Trophoblast cell (in vitro differentiated cells and primary cell): ENCODE measurements around the gene ADCY1.

Experiments
- DNase-seq, 2 donors: peaks; one replicate each; pipeline ENCODE4 v3.0.0-alpha.2; 2016
- H2AFZ ChIP-seq: 2 replicates; pipeline ENCODE4 v1.6.1; 2013; ENCODE audit warnings: low read length, moderate library complexity, mild to moderate bottlenecking; ENCODE audit not compliant: insufficient read depth, poor library complexity
- H2AK5ac ChIP-seq: 2 replicates; pipeline ENCODE4 v1.6.1; 2013; ENCODE audit warnings: mild to moderate bottlenecking, low read length
- H2BK120ac ChIP-seq: 2 replicates; pipeline ENCODE4 v1.6.1; 2013; ENCODE audit warnings: low read length, mild to moderate bottlenecking, moderate library complexity; ENCODE audit not compliant: insufficient read depth, poor library complexity
- H2BK12ac ChIP-seq: 2 replicates; pipeline ENCODE4 v1.6.1; 2013; ENCODE audit warnings: mild to moderate bottlenecking, low read length, moderate library complexity
- H2BK5ac ChIP-seq: 2 replicates; pipeline ENCODE4 v1.6.1; 2013; ENCODE audit warnings: low read length, low read depth, moderate library complexity, mild to moderate bottlenecking; ENCODE audit not compliant: poor library complexity
- H3K14ac ChIP-seq: 2 replicates; pipeline ENCODE4 v1.6.1; 2013; ENCODE audit warnings: mild to moderate bottlenecking, low read length
- H3K18ac ChIP-seq: 2 replicates; pipeline ENCODE4 v1.6.1; 2013; ENCODE audit warnings: mild to moderate bottlenecking, low read length
- H3K23ac ChIP-seq: 2 replicates; pipeline ENCODE4 v1.6.1; 2013; ENCODE audit warnings: low read length
- H3K27ac ChIP-seq: 2 replicates; pipeline ENCODE4 v1.5.1; 2013; ENCODE audit warnings: low read depth, mild to moderate bottlenecking, inconsistent platforms, low read length, moderate library complexity
- H3K27me3 ChIP-seq: 2 replicates; pipeline ENCODE4 v1.6.1; 2013; ENCODE audit warnings: inconsistent platforms, mild to moderate bottlenecking, low read length, moderate library complexity; ENCODE audit not compliant: insufficient read depth
- H3K36me3 ChIP-seq, 2 experiments: 1 replicate in 1 of 2; 2 replicates in 1 of 2; pipeline ENCODE4 v1.6.1; 2013; ENCODE audit warnings: low read length in 2 of 2, mild to moderate bottlenecking in 2 of 2, moderate library complexity in 1 of 2; ENCODE audit not compliant: insufficient read depth in 2 of 2, control insufficient read depth in 1 of 2
- H3K4ac ChIP-seq: 2 replicates; pipeline ENCODE4 v1.6.1; 2013; ENCODE audit warnings: low read depth, mild to moderate bottlenecking, low read length, moderate library complexity
- H3K4me1 ChIP-seq, 2 experiments: 1 replicate in 1 of 2; 2 replicates in 1 of 2; pipeline ENCODE4 v1.6.1; 2013; ENCODE audit warnings: low read length in 2 of 2, mild to moderate bottlenecking in 2 of 2, moderate library complexity in 1 of 2; ENCODE audit not compliant: insufficient read depth in 2 of 2, control insufficient read depth in 1 of 2
- H3K4me2 ChIP-seq: 2 replicates; pipeline ENCODE4 v1.6.1; 2013; ENCODE audit warnings: inconsistent platforms, mild to moderate bottlenecking, low read length, moderate library complexity
- H3K4me3 ChIP-seq: 2 replicates; pipeline ENCODE4 v1.5.1; 2013; ENCODE audit warnings: mild to moderate bottlenecking, low read depth, low read length, inconsistent platforms
- H3K79me1 ChIP-seq: one replicate; pipeline ENCODE4 v1.6.1; 2013; ENCODE audit warnings: low read length
- H3K79me2 ChIP-seq: 2 replicates; pipeline ENCODE4 v1.6.1; 2013; ENCODE audit warnings: low read length, mild to moderate bottlenecking; ENCODE audit not compliant: control insufficient read depth, insufficient read depth, poor library complexity
- H3K9ac ChIP-seq: 2 replicates; pipeline ENCODE4 v1.6.1; 2013; ENCODE audit warnings: mild to moderate bottlenecking, low read length
- H3K9me3 ChIP-seq: 2 replicates; pipeline ENCODE4 v1.6.1; 2013; ENCODE audit warnings: low read depth, mild to moderate bottlenecking, control low read depth, inconsistent platforms, low read length; ENCODE audit not compliant: insufficient read depth
- H4K12ac ChIP-seq: 2 replicates; pipeline ENCODE4 v1.6.1; 2013; ENCODE audit warnings: low read depth, mild to moderate bottlenecking, low read length, moderate library complexity
- H4K8ac ChIP-seq: 2 replicates; pipeline ENCODE4 v1.6.1; 2013; ENCODE audit warnings: low read depth, mild to moderate bottlenecking, low read length, moderate library complexity
- H4K91ac ChIP-seq: one replicate; pipeline ENCODE4 v1.6.1; 2013; ENCODE audit warnings: low read depth, mild to moderate bottlenecking, low read length, moderate library complexity
- WGBS: extraction: QIAGEN DNeasy Blood & Tissue Kit; methylation state at CpG from one replicate; pipeline ENCODE4 v1.1.7; 2013; ENCODE audit warnings: missing lambda C conversion rate; ENCODE audit not compliant: insufficient read length, insufficient coverage; ENCODE audit errors: extremely low coverage; 5-methylcytosine and 5-hydroxymethylcytosine counted together

ADCY1 gene

GRCh38 chr7:45686441-45687184 lies 112.4 kb downstream of the ADCY1 start:
- Histone ChIP-seq H2AK5ac (no peak overlapping the region), H3K14ac (no peak overlapping the region), H3K18ac (no peak overlapping the region), H3K4ac (no peak overlapping the region), H3K27ac (no peak overlapping the region), H3K4me3 (no peak overlapping the region), H2BK12ac (no peak overlapping the region), H2BK5ac (no peak overlapping the region), H2BK120ac (no peak overlapping the region), H3K79me1 (no peaks in the 10 kb centered on the region), H4K91ac (no peak overlapping the region), H3K9me3 (peaks cover 2% of the 10 kb centered on the region), H4K8ac (no peak overlapping the region), H2AFZ (no peak overlapping the region), H3K36me3 (no peaks in the 10 kb centered on the region), H3K79me2 (no peaks in the 10 kb centered on the region), H4K12ac (no peak overlapping the region), H3K23ac (no peak overlapping the region), H3K4me1 (peaks cover 14 to 20% of the 10 kb centered on the region in 2 experiments), H3K27me3 (no peaks in the 10 kb centered on the region), H3K9ac (no peak overlapping the region), H3K4me2 (no peak overlapping the region)
- no peak for DNase-seq
- WGBS: no CpG with 5 or more reads among the region's 19 CpGs

- H3K18ac ChIP-seq: no peak overlapping the region
- H3K9ac ChIP-seq: no peak overlapping the region
- no peak overlapping the region for H3K4me2 ChIP-seq
- H3K23ac ChIP-seq: no peak overlapping the region
- no peak overlapping the region for H3K4ac ChIP-seq
- H4K91ac ChIP-seq: no peak overlapping the region
- peaks cover 14 to 20% of the 10 kb centered on the region in 2 experiments for H3K4me1 ChIP-seq
- H3K27ac ChIP-seq: no peak overlapping the region
- H2AK5ac ChIP-seq: no peak overlapping the region
- no peaks in the 10 kb centered on the region for H3K36me3 ChIP-seq
- H2BK120ac ChIP-seq: no peak overlapping the region
- H3K9me3 ChIP-seq: peaks cover 2% of the 10 kb centered on the region
- DNase-seq: no peak
- H4K12ac ChIP-seq: no peak overlapping the region
- no peak overlapping the region for H2AFZ ChIP-seq
- WGBS: no CpG with 5 or more reads among the region's 3 CpGs
- H4K8ac ChIP-seq: no peak overlapping the region
- H3K79me2 ChIP-seq: no peaks in the 10 kb centered on the region
- no peaks in the 10 kb centered on the region for H3K27me3 ChIP-seq
- H3K4me3 ChIP-seq: no peak overlapping the region
- no peak overlapping the region for H2BK12ac ChIP-seq
- H2BK5ac ChIP-seq: no peak overlapping the region
- no peaks in the 10 kb centered on the region for H3K79me1 ChIP-seq
- H3K14ac ChIP-seq: no peak overlapping the region
Measured at GRCh38 chr7:45687185-45687560, 113.0 kb downstream of the ADCY1 start.

- Histone ChIP-seq H4K91ac (no peak overlapping the region), H3K9me3 (peaks cover 2% of the 10 kb centered on the region), H3K4ac (no peak overlapping the region), H3K4me1 (peaks cover 14 to 16% of the 10 kb centered on the region in 2 experiments), H2AFZ (no peak overlapping the region), H3K79me1 (no peaks in the 10 kb centered on the region), H3K23ac (no peak overlapping the region), H3K14ac (no peak overlapping the region), H3K18ac (no peak overlapping the region), H2BK5ac (no peak overlapping the region), H2AK5ac (no peak overlapping the region), H3K36me3 (no peaks in the 10 kb centered on the region), H3K4me2 (no peak overlapping the region), H2BK12ac (no peak overlapping the region), H2BK120ac (no peak overlapping the region), H3K9ac (no peak overlapping the region), H3K27me3 (no peaks in the 10 kb centered on the region), H3K27ac (no peak overlapping the region), H4K8ac (no peak overlapping the region), H3K79me2 (no peaks in the 10 kb centered on the region), H4K12ac (no peak overlapping the region), H3K4me3 (no peak overlapping the region)
- no peak for DNase-seq
- WGBS: no CpG with 5 or more reads among the region's 3 CpGs
Measured at GRCh38 chr7:45687721-45688120, 113.6 kb downstream of the ADCY1 start.

GRCh38 chr7:45688382-45688781 lies 114.2 kb downstream of the ADCY1 start:
- no peaks in the 10 kb centered on the region for H3K27me3 ChIP-seq
- H3K36me3 ChIP-seq: no peaks in the 10 kb centered on the region
- H2BK5ac ChIP-seq: no peak overlapping the region
- no peak overlapping the region for H4K91ac ChIP-seq
- no peak overlapping the region for H3K27ac ChIP-seq
- H3K4me1 ChIP-seq: peaks cover 14 to 15% of the 10 kb centered on the region in 2 experiments
- DNase-seq: no peak
- no peak overlapping the region for H3K14ac ChIP-seq
- H2AK5ac ChIP-seq: no peak overlapping the region
- H3K4ac ChIP-seq: no peak overlapping the region
- no peak overlapping the region for H3K23ac ChIP-seq
- no peak overlapping the region for H2BK120ac ChIP-seq
- H2BK12ac ChIP-seq: no peak overlapping the region
- no peak overlapping the region for H3K9ac ChIP-seq
- no peak overlapping the region for H3K18ac ChIP-seq
- H3K4me3 ChIP-seq: no peak overlapping the region
- H3K4me2 ChIP-seq: no peak overlapping the region
- no peaks in the 10 kb centered on the region for H3K79me2 ChIP-seq
- no peak overlapping the region for H4K8ac ChIP-seq
- no peaks in the 10 kb centered on the region for H3K79me1 ChIP-seq
- no peak overlapping the region for H4K12ac ChIP-seq
- peaks cover under 1% of the 10 kb centered on the region for H3K9me3 ChIP-seq
- H2AFZ ChIP-seq: no peak overlapping the region
